Activated T-cell treated with anti-CD3 and anti-CD28 coated beads for 48 hours (primary cell): ENCODE measurements around the gene CES4A.
"Not testable (repeated sequence)": the region's sequence is repeated elsewhere in the genome, so short reads cannot be mapped to it uniquely, and the experiment has no call there.

Experiments used
- DNase-seq: peaks from one replicate; pipeline ENCODE4 v3.0.0-alpha.2; 2020; ENCODE audit warnings: low read depth

CES4A gene

GRCh38 chr16:66988197-66988788 is at the start of gene CES4A:
CES4A (plus strand) TSS chr16:66988589; CDS start chr16:66988773, 184 bp downstream.
- no peak for DNase-seq

DNA sequence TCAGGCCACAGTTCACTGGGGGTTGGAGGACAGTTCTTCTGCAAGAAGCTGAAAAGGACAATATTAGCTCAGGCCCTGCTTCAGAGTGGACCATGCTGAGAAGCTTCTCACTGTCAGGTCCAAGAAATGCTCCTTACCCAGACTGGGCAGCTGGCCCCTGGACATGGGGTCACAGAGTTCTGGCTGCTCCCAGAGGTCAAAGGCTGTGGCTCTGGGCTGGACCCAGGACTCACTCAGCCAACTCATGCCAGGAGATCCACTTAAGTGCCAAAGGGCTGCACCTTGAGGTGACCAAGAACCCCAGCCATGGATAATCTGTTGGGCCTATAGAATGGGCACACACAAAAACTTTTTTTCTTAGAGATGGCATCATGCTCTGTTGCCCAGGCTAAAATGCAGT is 49.0 kb upstream of the CES4A start:
- no peak for DNase-seq

DNA sequence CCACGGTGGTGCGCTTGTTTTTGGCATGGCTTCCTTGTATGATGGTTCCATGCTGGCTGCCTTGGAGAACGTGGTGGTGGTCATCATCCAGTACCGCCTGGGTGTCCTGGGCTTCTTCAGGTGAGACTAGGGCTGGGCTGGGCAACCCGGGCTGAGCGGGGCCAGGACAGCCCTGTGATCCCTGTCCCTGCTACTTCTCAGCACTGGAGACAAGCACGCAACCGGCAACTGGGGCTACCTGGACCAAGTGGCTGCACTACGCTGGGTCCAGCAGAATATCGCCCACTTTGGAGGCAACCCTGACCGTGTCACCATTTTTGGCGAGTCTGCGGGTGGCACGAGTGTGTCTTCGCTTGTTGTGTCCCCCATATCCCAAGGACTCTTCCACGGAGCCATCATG is 48.2 kb upstream of the CES4A start:
- no peak for DNase-seq

GRCh38 chr16:66942981-66943380 is 45.4 kb upstream of the CES4A start:
- DNase-seq = no peak

- no peak for DNase-seq
Measured at GRCh38 chr16:66943426-66944053, 44.8 kb upstream of the CES4A start.

DNA sequence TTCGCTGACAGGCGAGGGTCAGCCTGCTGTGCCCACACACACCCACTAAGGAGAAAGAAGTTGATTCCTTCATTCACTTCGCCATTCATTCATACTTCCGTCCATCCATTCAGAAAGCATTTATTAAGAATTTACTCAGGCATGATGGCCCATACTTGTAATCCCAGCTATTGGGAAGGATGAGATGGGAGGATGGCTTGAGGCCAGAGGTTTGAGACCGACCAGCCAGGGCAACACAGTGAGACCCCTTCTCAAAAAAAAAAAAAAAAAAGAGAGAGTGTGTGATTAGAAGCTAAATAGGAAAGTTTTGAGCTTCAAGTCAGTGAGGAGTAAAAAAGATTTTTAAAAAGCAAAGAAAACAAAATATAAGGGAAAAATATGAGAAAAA is 44.3 kb upstream of the CES4A start:
- DNase-seq = no peak

- DNase-seq = not testable (repeated sequence)
Measured at GRCh38 chr16:66944971-66945370, 43.4 kb upstream of the CES4A start.

- no peak for DNase-seq
Measured at GRCh38 chr16:66945939-66946338, 42.5 kb upstream of the CES4A start.

DNA sequence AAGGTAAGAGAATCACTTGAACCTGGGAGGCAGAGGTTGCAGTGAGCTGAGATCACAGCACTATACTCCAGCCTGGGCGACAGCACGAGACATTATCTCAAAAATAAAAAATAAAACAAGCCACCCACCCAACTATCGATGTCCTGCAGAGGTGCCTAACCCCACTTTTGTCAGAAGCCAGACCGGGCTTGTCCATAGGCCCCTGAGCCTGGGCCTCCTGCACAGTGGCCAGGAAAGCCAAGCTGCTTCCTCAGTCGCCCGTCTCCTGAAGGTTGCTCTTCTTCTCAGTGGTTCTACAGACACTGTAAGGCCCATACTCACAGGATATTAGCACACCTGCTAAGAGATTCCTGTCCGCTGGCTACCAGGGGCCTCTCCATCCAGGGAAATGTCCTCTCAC is 41.8 kb upstream of the CES4A start:
- no peak for DNase-seq

DNA sequence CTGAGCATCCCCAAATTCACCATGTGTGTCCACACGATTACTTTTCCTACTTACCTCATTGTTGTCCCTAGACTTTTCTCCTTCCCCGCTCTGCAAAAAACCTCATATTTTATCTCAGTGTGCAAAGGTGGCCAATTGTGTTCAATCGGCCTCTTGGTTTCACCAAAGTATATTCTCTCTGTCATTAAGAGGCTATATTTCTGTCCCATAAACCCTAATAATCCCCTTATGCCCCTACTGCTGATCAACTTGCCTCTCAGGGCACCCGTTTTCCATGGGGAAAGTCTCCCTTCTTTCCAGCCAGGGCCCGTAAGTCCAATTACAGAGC is 41.5 kb upstream of the CES4A start:
- no peak for DNase-seq

DNA sequence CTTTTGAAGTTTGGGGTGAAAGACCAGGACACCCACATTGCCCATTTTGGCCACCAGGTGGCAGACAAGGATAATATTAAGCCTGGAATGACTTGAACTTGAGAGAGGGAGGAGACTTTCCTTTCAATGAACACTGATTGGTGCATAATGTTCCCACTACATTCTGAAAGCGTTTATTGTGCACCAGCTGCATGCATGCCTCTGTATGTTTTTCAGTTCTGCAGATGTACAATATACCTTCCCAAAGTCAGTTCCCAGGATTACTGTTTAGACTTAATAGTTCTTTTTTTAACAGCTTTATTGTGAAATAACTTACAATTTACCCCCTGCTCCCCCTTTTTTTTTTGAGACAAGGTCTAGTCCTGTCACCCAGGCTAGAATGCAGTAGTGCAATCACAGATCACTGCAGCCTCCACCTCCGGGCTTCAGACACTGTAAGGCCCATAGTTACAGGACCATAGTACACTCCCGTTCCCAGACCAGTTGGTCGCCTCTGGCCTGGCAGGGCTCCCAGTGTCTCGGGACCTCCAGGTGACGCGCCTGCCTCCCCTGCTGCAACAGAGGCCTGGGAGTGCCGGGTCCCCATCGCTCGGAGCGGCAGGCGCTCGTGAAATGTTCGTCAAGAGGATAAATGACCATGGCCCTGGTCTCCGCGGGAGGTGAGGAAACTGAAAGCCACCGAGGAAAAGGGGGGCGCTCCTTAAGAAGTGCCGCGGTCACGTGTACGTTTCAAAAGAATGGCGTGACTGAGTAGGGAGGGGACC is 40.9 kb upstream of the CES4A start:
- peak; percentile 78 for DNase-seq

- no peak for DNase-seq
Measured at GRCh38 chr16:66948134-66948836, 40.1 kb upstream of the CES4A start.

DNA sequence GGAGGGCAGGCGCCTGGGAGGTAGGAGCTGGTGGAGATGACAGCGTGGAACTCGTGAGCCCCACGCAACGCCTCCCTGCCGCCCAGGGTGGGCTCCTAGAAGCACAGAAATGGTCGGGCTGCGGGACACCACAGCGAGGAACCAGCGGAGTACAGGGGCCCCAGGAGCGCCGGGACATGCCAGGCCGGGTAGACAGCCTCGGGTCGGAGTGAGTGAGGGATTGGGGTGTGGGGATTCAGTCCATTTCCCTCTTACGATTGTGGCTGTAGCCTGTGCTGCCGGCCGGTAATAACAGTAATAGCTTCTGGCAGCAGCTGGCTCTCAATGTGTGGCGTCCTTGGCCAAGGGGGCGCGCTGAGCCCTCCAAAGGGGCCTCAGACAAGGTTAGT is 39.6 kb upstream of the CES4A start:
- DNase-seq = no peak

DNA sequence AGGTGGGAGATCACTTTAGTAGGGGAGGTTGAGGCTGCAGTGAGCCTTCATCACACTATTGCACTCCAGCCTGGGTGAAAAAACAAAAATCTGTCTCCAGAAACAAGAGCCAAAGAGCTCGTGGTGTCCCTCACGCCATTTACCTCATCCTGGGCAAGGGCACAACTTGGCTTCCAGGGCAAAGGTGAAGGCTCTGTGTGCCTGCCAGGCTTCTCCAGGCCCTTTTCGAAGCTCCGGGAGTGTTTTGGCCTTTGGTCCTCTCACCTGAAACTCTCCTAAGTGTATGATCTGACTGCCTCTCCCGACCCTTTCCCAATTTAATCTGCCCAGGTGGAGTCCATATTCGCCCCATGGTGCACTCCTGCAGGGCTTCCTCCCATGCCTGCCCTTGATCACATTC is 38.9 kb upstream of the CES4A start:
- DNase-seq = no peak

GRCh38 chr16:66950437-66950836 is 38.0 kb upstream of the CES4A start:
- DNase-seq = no peak

- DNase-seq = no peak
Measured at GRCh38 chr16:66950971-66951790, 37.2 kb upstream of the CES4A start.

DNA sequence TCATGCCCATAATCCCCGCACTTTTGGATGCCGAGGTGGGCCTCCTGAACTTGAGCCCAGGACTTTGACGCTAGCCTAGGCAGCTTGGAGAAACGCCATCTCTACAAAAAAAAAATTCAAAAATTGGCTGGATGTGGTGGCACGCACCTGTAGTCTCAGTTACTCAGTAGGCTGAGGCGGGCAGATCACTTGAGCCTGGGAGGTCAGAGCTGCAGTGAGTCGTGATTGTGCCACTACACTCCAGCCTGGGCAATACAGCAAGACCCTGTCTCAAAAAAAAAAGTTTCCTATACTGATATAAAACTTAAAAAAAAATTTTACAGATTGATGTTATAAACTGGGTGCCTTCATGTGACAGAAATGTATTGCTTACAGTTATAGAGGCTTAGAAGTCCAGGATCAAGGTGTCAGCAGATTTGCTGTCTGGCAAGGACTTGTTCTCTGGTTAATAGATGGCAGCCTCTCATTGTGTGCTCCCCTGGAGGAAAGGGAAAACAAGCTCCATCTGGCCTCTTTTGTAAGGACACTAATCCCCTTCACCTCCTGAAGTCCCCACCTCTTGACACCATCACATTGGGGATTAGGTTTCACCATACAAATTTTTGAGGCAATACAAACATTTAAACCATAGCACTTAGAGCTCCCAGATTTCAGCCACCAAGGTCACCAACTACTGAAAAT is 35.8 kb upstream of the CES4A start:
- no peak for DNase-seq

- no peak for DNase-seq
Measured at GRCh38 chr16:66953462-66954096, 34.8 kb upstream of the CES4A start.

- DNase-seq = peak; percentile 73
Measured at GRCh38 chr16:66954097-66954659, 34.2 kb upstream of the CES4A start.

- DNase-seq = not testable (repeated sequence)
Measured at GRCh38 chr16:66955363-66956153, 32.8 kb upstream of the CES4A start.
